Upper lobe of left lung (tissue), 4 donors: Measurements from ENCODE around the gene MON2.

ENCODE experiments used
- CTCF ChIP-seq, 6 experiments: fragments of 450-650 bp in 4 of 6; fragments of 200-600 bp in 2 of 6; sonication (generic) in 2 of 6; IDR thresholded peaks; one replicate each; pipeline ENCODE4 v1.5.1; 2016 to 2019; ENCODE audit warnings: antibody characterized with exemption in 6 of 6
- EP300 ChIP-seq, 4 donors: sonication (generic); formaldehyde crosslinking; IDR thresholded peaks; one replicate each; pipeline ENCODE4 v1.5.1; 2017; ENCODE audit warnings: antibody characterized with exemption in 4 of 4, control low read depth in 2 of 4
- POLR2A ChIP-seq, 4 donors: fragments of 450-650 bp; IDR thresholded peaks; one replicate each; pipeline ENCODE4 v1.5.1; 2016 to 2017; ENCODE audit warnings: antibody characterized with exemption in 4 of 4, mild to moderate bottlenecking in 2 of 4
- POLR2AphosphoS5 ChIP-seq, 2 donors: sonication (generic); formaldehyde crosslinking; IDR thresholded peaks; one replicate each; pipeline ENCODE4 v1.5.1; 2017; ENCODE audit warnings: antibody characterized with exemption in 2 of 2

GRCh38 chr12:62468397-62468796, 1.8 kb downstream of the MON2 start:
- TF ChIP-seq CTCF (IDR thresholded peaks at IDR 0.05) (no peak), POLR2AphosphoS5 (IDR thresholded peaks at IDR 0.05) (no peak), POLR2A (IDR thresholded peaks at IDR 0.05) (no peak), EP300 (IDR thresholded peaks at IDR 0.05) (no peak)
